PC-3 (cell line): ENCODE data around the gene SRD5A3. TPM values are rescaled to one million over a fixed set of nuclear protein-coding genes. Genes with fewer than 3 reads are reported as not detected.
A peak's percentile ranks its signal among the peaks of the same experiment; 100 is the strongest.

Experiments
- ATAC-seq: fragments of 200-7000 bp; cut with Tn5 transposase; 2 replicates; pipeline ENCODE4 v1.9.1; 2020; ENCODE audit warnings: mild to moderate bottlenecking, moderate library complexity
- BruUV-seq: library from RNA; stranded (reverse); fragments of 400-500 nt; replicated peaks from 2 replicates; lab custom pipeline; 2021; lab: Mats Ljungman, UMichigan
- CTCF ChIA-PET: fragments of 300-600 bp; sonication (Branson Sonifier 250); formaldehyde crosslinking; loops from one replicate; lab custom pipeline; 2022; ENCODE audit warnings: antibody characterized with exemption; lab: Charles Lee
- POLR2A ChIA-PET: fragments of 300-600 bp; sonication (Branson Sonifier 250); formaldehyde crosslinking; loops from one replicate; lab custom pipeline; 2022; ENCODE audit warnings: antibody characterized with exemption; ENCODE audit not compliant: unreplicated experiment; lab: Charles Lee
- DNase-seq: peaks from one replicate; pipeline ENCODE4 v3.0.0-alpha.2; 2015
- H2AFZ ChIP-seq: fragments of 300-600 bp; sonication (generic); 2 replicates; pipeline ENCODE4 v1.6.0; 2016; ENCODE audit warnings: antibody characterized with exemption, low read length
- H3F3A ChIP-seq: fragments of 300-600 bp; sonication (generic); one replicate; pipeline ENCODE4 v1.6.0; 2017; ENCODE audit warnings: antibody characterized with exemption, low read length, control low read depth, mild to moderate bottlenecking; ENCODE audit not compliant: unreplicated experiment
- H3K27ac ChIP-seq: fragments of 300-600 bp; sonication (generic); 2 replicates; pipeline ENCODE4 v1.5.1; 2016; ENCODE audit warnings: mild to moderate bottlenecking, low read length
- H3K27me3 ChIP-seq: fragments of 300-600 bp; sonication (generic); 2 replicates; pipeline ENCODE4 v1.6.1; 2016; ENCODE audit warnings: low read length, mixed read lengths
- H3K36me3 ChIP-seq: fragments of 300-600 bp; sonication (generic); 2 replicates; pipeline ENCODE4 v1.6.1; 2016; ENCODE audit warnings: low read depth, mixed run types, low read length, mixed read lengths
- H3K4me1 ChIP-seq: fragments of 300-600 bp; sonication (generic); 2 replicates; pipeline ENCODE4 v1.5.1; 2016; ENCODE audit warnings: low read length; ENCODE audit not compliant: insufficient read depth
- H3K4me2 ChIP-seq: fragments of 300-600 bp; sonication (generic); 2 replicates; pipeline ENCODE4 v1.6.0; 2016; ENCODE audit warnings: low read length
- H3K4me3 ChIP-seq: fragments of 300-600 bp; sonication (generic); 2 replicates; pipeline ENCODE4 v1.5.1; 2016; ENCODE audit warnings: mild to moderate bottlenecking, low read length, mixed read lengths
- H3K79me2 ChIP-seq: fragments of 300-600 bp; sonication (generic); 2 replicates; pipeline ENCODE4 v1.6.1; 2017; ENCODE audit warnings: low read length, mixed read lengths
- H3K9ac ChIP-seq: fragments of 300-600 bp; sonication (generic); 2 replicates; pipeline ENCODE4 v1.6.0; 2016; ENCODE audit warnings: mild to moderate bottlenecking, low read length
- H3K9me2 ChIP-seq: fragments of 300-600 bp; sonication (generic); replicated peaks from 2 replicates; pipeline ENCODE4 v1.6.1; 2016; ENCODE audit warnings: mixed run types, low read length, mixed read lengths
- H3K9me3 ChIP-seq: fragments of 300-600 bp; sonication (generic); 2 replicates; pipeline ENCODE4 v1.6.1; 2016; ENCODE audit warnings: low read length, mixed read lengths
- H4K20me1 ChIP-seq: fragments of 300-600 bp; sonication (generic); 2 replicates; pipeline ENCODE4 v1.6.1; 2016; ENCODE audit warnings: low read length, mixed read lengths
- EZH2 ChIP-seq: fragments of 300-600 bp; sonication (generic); IDR thresholded peaks from one replicate; pipeline ENCODE4 v1.6.1; 2017; ENCODE audit warnings: antibody characterized with exemption, mild to moderate bottlenecking, low read length; ENCODE audit not compliant: unreplicated experiment
- EZH2phosphoT487 ChIP-seq: fragments of 300-600 bp; sonication (generic); IDR thresholded peaks from 2 replicates; pipeline ENCODE4 v1.6.1; 2018; ENCODE audit warnings: mild to moderate bottlenecking, antibody characterized with exemption, low read length, borderline replicate concordance
- intact Hi-C: fragments of 100-400 bp; cut with micrococcal nuclease; formaldehyde crosslinking; loops from 2 replicates; pipeline ENCODE4 v1.9.0; 2023
- total RNA-seq: library from RNA; depleted of rRNA; stranded (reverse); fragments of >200 nt; gene quantifications from 2 replicates; pipeline ENCODE4 v1.2.3, GENCODE V29; 2014
- TF ChIP-seq, protein P1 (sequence below): fragments of 300-600 bp; sonication (generic); conservative IDR thresholded peaks from 2 replicates; pipeline ENCODE4 v1.5.1; 2017; ENCODE audit warnings: antibody characterized with exemption, low read depth, mild to moderate bottlenecking, low read length

SRD5A3 gene
- total RNA-seq, 1 experiment from 2014 or later, result 15.2 TPM

GRCh38 chr4:55354648-55355047, 8.6 kb downstream of the SRD5A3 start:
- ChIA-PET POLR2A (interaction anchor here (0.6 kb wide), 1 partner anchor 17 kb away, joined by 4 read pairs; no protein-coding TSS in a partner anchor), CTCF (no interaction called here)
- no peaks in the 10 kb centered on the region for H3K27me3 ChIP-seq
- no peak overlapping the region for H3K27ac ChIP-seq
- no peak overlapping the region for H2AFZ ChIP-seq
- ATAC-seq (no peak), DNase-seq (no peak)
- H3K9ac ChIP-seq, result no peak overlapping the region
- no peak overlapping the region for H3K4me2 ChIP-seq
- H3K79me2 ChIP-seq, result 0 out of 2 replicates have a peak, but pooled peaks cover 4% of the 10 kb centered on the region
- H3K4me1 ChIP-seq, result peaks cover 45% of the 10 kb centered on the region
- H3K9me3 ChIP-seq, result no peaks in the 10 kb centered on the region
- intact Hi-C loops, result no loop called here
- no TSS peak for BruUV-seq
- no peaks in the 10 kb centered on the region for H3K36me3 ChIP-seq
- TF ChIP-seq, protein P1, sequence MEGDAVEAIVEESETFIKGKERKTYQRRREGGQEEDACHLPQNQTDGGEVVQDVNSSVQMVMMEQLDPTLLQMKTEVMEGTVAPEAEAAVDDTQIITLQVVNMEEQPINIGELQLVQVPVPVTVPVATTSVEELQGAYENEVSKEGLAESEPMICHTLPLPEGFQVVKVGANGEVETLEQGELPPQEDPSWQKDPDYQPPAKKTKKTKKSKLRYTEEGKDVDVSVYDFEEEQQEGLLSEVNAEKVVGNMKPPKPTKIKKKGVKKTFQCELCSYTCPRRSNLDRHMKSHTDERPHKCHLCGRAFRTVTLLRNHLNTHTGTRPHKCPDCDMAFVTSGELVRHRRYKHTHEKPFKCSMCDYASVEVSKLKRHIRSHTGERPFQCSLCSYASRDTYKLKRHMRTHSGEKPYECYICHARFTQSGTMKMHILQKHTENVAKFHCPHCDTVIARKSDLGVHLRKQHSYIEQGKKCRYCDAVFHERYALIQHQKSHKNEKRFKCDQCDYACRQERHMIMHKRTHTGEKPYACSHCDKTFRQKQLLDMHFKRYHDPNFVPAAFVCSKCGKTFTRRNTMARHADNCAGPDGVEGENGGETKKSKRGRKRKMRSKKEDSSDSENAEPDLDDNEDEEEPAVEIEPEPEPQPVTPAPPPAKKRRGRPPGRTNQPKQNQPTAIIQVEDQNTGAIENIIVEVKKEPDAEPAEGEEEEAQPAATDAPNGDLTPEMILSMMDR, result no peak
- no peak for TF ChIP-seq EZH2phosphoT487
- H3F3A ChIP-seq, result peaks cover 8% of the 10 kb centered on the region
- H3K4me3 ChIP-seq, result no peak overlapping the region
- no peaks in the 10 kb centered on the region for H3K9me2 ChIP-seq
- no peaks in the 10 kb centered on the region for H4K20me1 ChIP-seq

- POLR2A ChIA-PET, result no interaction called here
- Histone ChIP-seq H3K36me3 (no peaks in the 10 kb centered on the region), H3F3A (peaks cover 8% of the 10 kb centered on the region), H3K4me1 (peaks cover 44% of the 10 kb centered on the region), H3K79me2 (0 out of 2 replicates have a peak, but pooled peaks cover 4% of the 10 kb centered on the region), H4K20me1 (no peaks in the 10 kb centered on the region), H3K27ac (no peak overlapping the region), H3K27me3 (no peaks in the 10 kb centered on the region), H3K9me3 (no peaks in the 10 kb centered on the region), H2AFZ (no peak overlapping the region), H3K9me2 (no peaks in the 10 kb centered on the region), H3K9ac (no peak overlapping the region), H3K4me2 (no peak overlapping the region), H3K4me3 (no peak overlapping the region)
- ATAC-seq (no peak), DNase-seq (no peak)
- intact Hi-C loops, result no loop called here
- CTCF ChIA-PET, result no interaction called here
- no TSS peak for BruUV-seq
- TF ChIP-seq, protein P1, result no peak
- TF ChIP-seq EZH2, result no peak
- TF ChIP-seq EZH2phosphoT487, result no peak
Observed at GRCh38 chr4:55355555-55355954, 9.5 kb downstream of the SRD5A3 start.

GRCh38 chr4:55356991-55357461, 11.0 kb downstream of the SRD5A3 start:
- Histone ChIP-seq H3F3A (peaks cover 8% of the 10 kb centered on the region), H3K9me3 (no peaks in the 10 kb centered on the region), H3K79me2 (0 out of 2 replicates have a peak, but pooled peaks cover 4% of the 10 kb centered on the region), H2AFZ (no peak overlapping the region), H3K4me3 (no peak overlapping the region), H3K4me2 (peak overlapping the region; percentile 59), H3K9ac (no peak overlapping the region), H3K4me1 (peaks cover 51% of the 10 kb centered on the region), H3K9me2 (no peaks in the 10 kb centered on the region), H3K36me3 (no peaks in the 10 kb centered on the region), H4K20me1 (no peaks in the 10 kb centered on the region), H3K27ac (peak overlapping the region; percentile 77), H3K27me3 (no peaks in the 10 kb centered on the region)
- POLR2A ChIA-PET, result no interaction called here
- TF ChIP-seq, protein P1, result no peak
- no peak for TF ChIP-seq EZH2
- BruUV-seq, result no TSS peak
- intact Hi-C loops, result no loop called here
- peak; percentile 44 for ATAC-seq
- CTCF ChIA-PET, result no interaction called here
- DNase-seq, result peak; percentile 73
